ENCODE data around the gene NOS1AP.

- TF ChIP-seq CTCF (IDR thresholded peaks at IDR 0.05) (no peak), POLR2A (IDR thresholded peaks at IDR 0.05) (no peak)
Observed at GRCh38 chr1:162107911-162108310, 38.4 kb downstream of the NOS1AP start.

Data from vagina (tissue), 2 donors.